GM18909 (cell line): ENCODE results near the gene ABCB11.

ENCODE experiments used
- ATAC-seq: cut with Tn5 transposase; IDR thresholded peaks from one replicate; pipeline ENCODE4 v1.9.1; 2021; ENCODE audit warnings: mild to moderate bottlenecking; ENCODE audit not compliant: unreplicated experiment, poor library complexity

ABCB11 gene

GRCh38 chr2:169010633-169011460 lies 20.3 kb downstream of the ABCB11 start:
- no peak for ATAC-seq

- no peak for ATAC-seq
These were observed 21.1 kb downstream of the ABCB11 start for GRCh38 chr2:169009865-169010579.

GRCh38 chr2:169007941-169008340 lies 23.2 kb downstream of the ABCB11 start:
- no peak for ATAC-seq

- no peak for ATAC-seq
These were observed 23.8 kb downstream of the ABCB11 start for GRCh38 chr2:169007356-169007755.

- no peak for ATAC-seq
These were observed 24.5 kb downstream of the ABCB11 start for GRCh38 chr2:169006665-169007064.

- ATAC-seq = no peak
These were observed 25.1 kb downstream of the ABCB11 start for GRCh38 chr2:169005994-169006393.

- no peak for ATAC-seq
These were observed 26.0 kb downstream of the ABCB11 start for GRCh38 chr2:169005080-169005598.

- no peak for ATAC-seq
These were observed 28.9 kb downstream of the ABCB11 start for GRCh38 chr2:169002161-169002738.

GRCh38 chr2:169001116-169001815 lies 29.9 kb downstream of the ABCB11 start:
- ATAC-seq = no peak

- ATAC-seq = no peak
These were observed 31.4 kb downstream of the ABCB11 start for GRCh38 chr2:168999668-169000213.

- ATAC-seq = no peak
These were observed 32.4 kb downstream of the ABCB11 start for GRCh38 chr2:168998609-168999211.

- no peak for ATAC-seq
These were observed 33.3 kb downstream of the ABCB11 start for GRCh38 chr2:168997794-168998193.

GRCh38 chr2:168997118-168997521 lies 34.0 kb downstream of the ABCB11 start:
- no peak for ATAC-seq

GRCh38 chr2:168995744-168996143 lies 35.4 kb downstream of the ABCB11 start:
- no peak for ATAC-seq

GRCh38 chr2:168993538-168993937 lies 37.6 kb downstream of the ABCB11 start:
- no peak for ATAC-seq

- no peak for ATAC-seq
These were observed 38.4 kb downstream of the ABCB11 start for GRCh38 chr2:168992591-168993349.

GRCh38 chr2:168992026-168992425 lies 39.1 kb downstream of the ABCB11 start:
- ATAC-seq = no peak

- no peak for ATAC-seq
These were observed 42.4 kb downstream of the ABCB11 start for GRCh38 chr2:168988755-168989154.

GRCh38 chr2:168986398-168986943 lies 44.7 kb downstream of the ABCB11 start:
- ATAC-seq = no peak
